Caco-2 (cell line): ENCODE data around the gene GLRA3. TPM values are rescaled to one million over a fixed set of nuclear protein-coding genes. Genes with fewer than 3 reads are reported as not detected.

ENCODE experiments used
- BruUV-seq: library from RNA; stranded (reverse); fragments of 400-500 nt; replicated peaks from 2 replicates; lab custom pipeline; 2021; lab: Mats Ljungman, UMichigan
- CTCF ChIA-PET: fragments of 300-600 bp; sonication (Branson Sonifier 250); formaldehyde crosslinking; loops from one replicate; lab custom pipeline; 2022; ENCODE audit warnings: antibody characterized with exemption; lab: Charles Lee
- POLR2A ChIA-PET: fragments of 300-600 bp; sonication (Branson Sonifier 250); formaldehyde crosslinking; loops from one replicate; lab custom pipeline; 2022; ENCODE audit warnings: antibody characterized with exemption; lab: Charles Lee
- DNase-seq, 2 experiments: peaks; one replicate each; pipeline versions ENCODE4 v3.0.0 to v3.0.0-alpha.2; 2020 to 2022
- H3K27me3 ChIP-seq: replicated peaks from 2 replicates; pipeline ENCODE4 v1.6.0; 2011; ENCODE audit warnings: low read length; ENCODE audit not compliant: control insufficient read depth, insufficient read depth
- H3K36me3 ChIP-seq: 2 replicates; pipeline ENCODE4 v1.5.1; 2011; ENCODE audit warnings: low read length; ENCODE audit not compliant: control insufficient read depth, insufficient read depth
- H3K4me1 ChIP-seq: fragments of 250-450 bp; sonication (Bioruptor Pico); 2 replicates; pipeline ENCODE4 v1.5.1; 2020; ENCODE audit warnings: mild to moderate bottlenecking
- H3K4me3 ChIP-seq: 2 replicates; pipeline ENCODE4 v1.5.1; 2011; ENCODE audit warnings: low read depth, mild to moderate bottlenecking, control low read depth, low read length
- H3K9me3 ChIP-seq: fragments of 250-450 bp; sonication (Bioruptor Pico); 2 replicates; pipeline ENCODE4 v1.5.1; 2020; ENCODE audit warnings: mild to moderate bottlenecking, moderate library complexity
- H3K27ac Mint-ChIP-seq: one replicate; pipeline ENCODE4 v1.8.0; 2022; ENCODE audit warnings: mixed read lengths; ENCODE audit not compliant: unreplicated experiment
- H3K27me3 Mint-ChIP-seq: one replicate; pipeline ENCODE4 v1.8.0; 2022; ENCODE audit warnings: mixed read lengths; ENCODE audit not compliant: insufficient read depth, unreplicated experiment
- H3K36me3 Mint-ChIP-seq: one replicate; pipeline ENCODE4 v1.8.0; 2022; ENCODE audit warnings: mild to moderate bottlenecking, mixed read lengths; ENCODE audit not compliant: insufficient read depth, unreplicated experiment
- H3K4me1 Mint-ChIP-seq: one replicate; pipeline ENCODE4 v1.8.0; 2022; ENCODE audit warnings: low read depth, mixed read lengths; ENCODE audit not compliant: unreplicated experiment
- H3K4me3 Mint-ChIP-seq: one replicate; pipeline ENCODE4 v1.8.0; 2022; ENCODE audit warnings: mild to moderate bottlenecking, moderate library complexity, mixed read lengths; ENCODE audit not compliant: unreplicated experiment
- H3K9me3 Mint-ChIP-seq: one replicate; pipeline ENCODE4 v1.8.0; 2022; ENCODE audit warnings: mixed read lengths; ENCODE audit not compliant: unreplicated experiment
- intact Hi-C: fragments of 100-400 bp; cut with micrococcal nuclease; formaldehyde crosslinking; loops from one replicate; pipeline ENCODE4 v1.10.0; 2022; ENCODE audit not compliant: unreplicated experiment
- total RNA-seq: library from RNA; stranded (reverse); gene quantifications from 2 replicates; pipeline ENCODE4 v1.2.3, GENCODE V29; 2022
- TF ChIP-seq, protein P1 (sequence below), 2 experiments: fragments of 200-600 bp in 1 of 2; IDR thresholded peaks; 1 replicate in 1 of 2; 2 replicates in 1 of 2; pipeline versions ENCODE4 v1.5.1 to v1.8.0; 2011 to 2022; ENCODE audit warnings: antibody characterized with exemption in 1 of 2, control low read depth in 1 of 2, inconsistent platforms in 1 of 2, low read depth in 1 of 2, low read length in 1 of 2, mild to moderate bottlenecking in 1 of 2, moderate library complexity in 1 of 2; ENCODE audit not compliant: insufficient read depth in 1 of 2, severe bottlenecking in 1 of 2, unreplicated experiment in 1 of 2

Gene GLRA3
- total RNA-seq, 1 experiment from 2014 or later = not detected

DNA sequence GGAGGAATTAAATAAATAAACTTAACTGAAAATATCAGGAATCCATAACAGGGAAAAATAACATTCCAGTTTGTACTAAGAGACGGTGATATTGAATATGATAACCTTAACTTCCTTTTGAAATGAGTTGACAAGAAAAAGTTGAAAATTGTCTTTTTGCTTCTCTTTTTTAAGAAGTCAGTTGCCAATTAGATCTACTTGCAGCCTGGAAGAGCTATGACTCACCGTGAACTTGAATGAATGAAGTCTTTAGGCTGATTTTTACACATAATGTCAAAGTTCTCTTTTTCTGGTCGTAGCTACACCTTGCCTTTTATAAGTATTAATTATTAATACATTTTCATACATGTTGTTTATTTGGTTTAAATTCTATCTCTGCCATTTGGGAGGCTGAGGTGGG, 212.4 kb downstream of the GLRA3 start:
- POLR2A ChIA-PET = no interaction called here
- H3K9me3 Mint-ChIP-seq = no peaks in the 10 kb centered on the region
- no peak overlapping the region for H3K27ac Mint-ChIP-seq
- no peaks in the 10 kb centered on the region for H3K27me3 ChIP-seq
- no peaks in the 10 kb centered on the region for H3K36me3 ChIP-seq
- no peak for DNase-seq
- CTCF ChIA-PET = no interaction called here
- no peaks in the 10 kb centered on the region; the same call in 1 of the 2 replicates for H3K4me1 ChIP-seq
- no peaks in the 10 kb centered on the region for H3K4me1 Mint-ChIP-seq
- intact Hi-C loops = no loop called here
- TF ChIP-seq, protein P1, sequence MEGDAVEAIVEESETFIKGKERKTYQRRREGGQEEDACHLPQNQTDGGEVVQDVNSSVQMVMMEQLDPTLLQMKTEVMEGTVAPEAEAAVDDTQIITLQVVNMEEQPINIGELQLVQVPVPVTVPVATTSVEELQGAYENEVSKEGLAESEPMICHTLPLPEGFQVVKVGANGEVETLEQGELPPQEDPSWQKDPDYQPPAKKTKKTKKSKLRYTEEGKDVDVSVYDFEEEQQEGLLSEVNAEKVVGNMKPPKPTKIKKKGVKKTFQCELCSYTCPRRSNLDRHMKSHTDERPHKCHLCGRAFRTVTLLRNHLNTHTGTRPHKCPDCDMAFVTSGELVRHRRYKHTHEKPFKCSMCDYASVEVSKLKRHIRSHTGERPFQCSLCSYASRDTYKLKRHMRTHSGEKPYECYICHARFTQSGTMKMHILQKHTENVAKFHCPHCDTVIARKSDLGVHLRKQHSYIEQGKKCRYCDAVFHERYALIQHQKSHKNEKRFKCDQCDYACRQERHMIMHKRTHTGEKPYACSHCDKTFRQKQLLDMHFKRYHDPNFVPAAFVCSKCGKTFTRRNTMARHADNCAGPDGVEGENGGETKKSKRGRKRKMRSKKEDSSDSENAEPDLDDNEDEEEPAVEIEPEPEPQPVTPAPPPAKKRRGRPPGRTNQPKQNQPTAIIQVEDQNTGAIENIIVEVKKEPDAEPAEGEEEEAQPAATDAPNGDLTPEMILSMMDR (IDR thresholded peaks at IDR 0.05; ENCODE audit: insufficient read depth in 1 of 2, low read depth in 1 of 2, low read length in 1 of 2, severe bottlenecking in 1 of 2, unreplicated experiment in 1 of 2) = no peak
- no peak overlapping the region for H3K4me3 ChIP-seq
- no peak overlapping the region for H3K4me3 Mint-ChIP-seq
- no TSS peak for BruUV-seq
- H3K36me3 Mint-ChIP-seq = no peaks in the 10 kb centered on the region
- no peaks in the 10 kb centered on the region for H3K9me3 ChIP-seq
- no peaks in the 10 kb centered on the region for H3K27me3 Mint-ChIP-seq

DNA sequence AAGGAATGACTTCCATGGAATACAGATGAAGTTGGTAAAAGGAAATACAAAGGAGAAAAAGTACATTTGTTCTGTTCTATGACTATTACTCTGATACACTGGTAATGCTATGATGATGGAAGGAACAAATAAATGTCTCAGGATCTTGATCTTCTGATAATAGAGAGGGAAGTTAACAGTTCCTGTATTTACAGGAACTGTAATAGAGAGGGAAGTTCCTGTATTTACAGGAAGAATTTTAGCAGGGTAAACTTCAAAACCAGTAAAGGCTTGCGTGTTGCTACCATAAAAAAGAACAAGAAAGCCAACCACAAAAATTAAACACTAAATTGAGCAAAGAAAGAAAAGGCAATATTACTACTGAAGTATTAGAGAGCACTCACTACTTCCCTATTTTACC, 215.1 kb downstream of the GLRA3 start:
- Mint-ChIP-seq H3K27ac (no peak overlapping the region), H3K36me3 (no peaks in the 10 kb centered on the region), H3K9me3 (no peaks in the 10 kb centered on the region), H3K4me1 (no peaks in the 10 kb centered on the region), H3K27me3 (no peaks in the 10 kb centered on the region), H3K4me3 (no peak overlapping the region)
- TF ChIP-seq, protein P1 (IDR thresholded peaks at IDR 0.05; ENCODE audit: insufficient read depth in 1 of 2, low read depth in 1 of 2, low read length in 1 of 2, severe bottlenecking in 1 of 2, unreplicated experiment in 1 of 2) = no peak
- Histone ChIP-seq H3K36me3 (no peaks in the 10 kb centered on the region), H3K27me3 (no peaks in the 10 kb centered on the region), H3K9me3 (no peaks in the 10 kb centered on the region), H3K4me3 (no peak overlapping the region), H3K4me1 (no peaks in the 10 kb centered on the region; the same call in 1 of the 2 replicates)
- POLR2A ChIA-PET = no interaction called here
- no peak for DNase-seq
- intact Hi-C loops = no loop called here
- CTCF ChIA-PET = no interaction called here
- no TSS peak for BruUV-seq

DNA sequence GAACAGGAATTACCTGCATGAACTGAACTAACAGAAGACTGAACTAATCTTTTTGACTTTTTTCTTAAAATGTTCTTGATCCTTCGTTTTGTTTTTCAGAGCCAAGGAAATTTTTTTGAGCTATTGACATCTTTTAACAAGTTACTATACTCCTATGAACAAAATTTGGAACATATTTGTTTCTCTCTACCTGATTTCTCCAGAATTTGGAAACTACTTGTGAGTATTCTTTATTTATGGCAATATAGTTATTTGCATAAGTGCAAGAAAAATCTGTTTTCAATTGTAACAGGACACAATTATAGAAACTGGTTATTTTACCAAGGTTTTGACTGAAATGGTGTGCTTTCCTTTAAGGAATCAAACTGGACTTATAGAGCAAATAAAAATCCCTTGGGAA, 217.3 kb downstream of the GLRA3 start:
- TF ChIP-seq, protein P1 (IDR thresholded peaks at IDR 0.05; ENCODE audit: insufficient read depth in 1 of 2, low read depth in 1 of 2, low read length in 1 of 2, severe bottlenecking in 1 of 2, unreplicated experiment in 1 of 2) = no peak
- ChIA-PET POLR2A (no interaction called here), CTCF (no interaction called here)
- Histone ChIP-seq H3K4me1 (no peaks in the 10 kb centered on the region), H3K27me3 (no peaks in the 10 kb centered on the region), H3K4me3 (no peak overlapping the region), H3K36me3 (no peaks in the 10 kb centered on the region), H3K9me3 (no peaks in the 10 kb centered on the region)
- no peak for DNase-seq
- Mint-ChIP-seq H3K36me3 (no peaks in the 10 kb centered on the region), H3K9me3 (no peaks in the 10 kb centered on the region), H3K4me3 (no peak overlapping the region), H3K4me1 (no peaks in the 10 kb centered on the region), H3K27ac (no peak overlapping the region), H3K27me3 (no peaks in the 10 kb centered on the region)
- BruUV-seq = no TSS peak
- intact Hi-C loops = no loop called here
